ENCODE results near the gene EID3. TPM values are rescaled to one million over a fixed set of nuclear protein-coding genes. Genes with fewer than 3 reads are reported as not detected.
A peak's percentile ranks its signal among the peaks of the same experiment; 100 is the strongest.

The EID3 gene
- total RNA-seq, 2 experiments from 2014 or later, result 5.8 to 6.9 TPM

GRCh38 chr12:104280111-104280510, 23.4 kb upstream of the EID3 start:
- ChIA-PET POLR2A (no interaction called here), CTCF (interaction anchor here (2.5 kb wide), 1 partner anchor 22 kb away, joined by 5 read pairs; no protein-coding TSS in a partner anchor)
- Mint-ChIP-seq H3K36me3 (ENCODE audit: low read depth) (no peaks in the 10 kb centered on the region), H3K9me3 (no peaks in the 10 kb centered on the region), H3K27me3 (peaks cover 2% of the 10 kb centered on the region), H3K27ac (no peak overlapping the region), H3K4me1 (peaks cover 10% of the 10 kb centered on the region), H3K4me3 (no peak overlapping the region)
- DNase-seq, result no peak

- CTCF ChIA-PET, result interaction anchor here (1.1 to 2.5 kb wide), 2 partner anchors 15 to 23 kb away, joined by 3 to 5 read pairs; no protein-coding TSS in a partner anchor
- no peaks in the 10 kb centered on the region for H3K36me3 Mint-ChIP-seq (ENCODE audit: low read depth)
- no peaks in the 10 kb centered on the region for H3K9me3 Mint-ChIP-seq
- peaks cover 2% of the 10 kb centered on the region for H3K27me3 Mint-ChIP-seq
- POLR2A ChIA-PET, result no interaction called here
- no peak overlapping the region for H3K27ac Mint-ChIP-seq
- H3K4me3 Mint-ChIP-seq, result no peak overlapping the region
- peaks cover 12% of the 10 kb centered on the region for H3K4me1 Mint-ChIP-seq
- no peak for DNase-seq
Measured at GRCh38 chr12:104280717-104281458, 22.7 kb upstream of the EID3 start.

GRCh38 chr12:104281636-104282035, 21.9 kb upstream of the EID3 start:
- DNase-seq, result no peak
- ChIA-PET CTCF (interaction anchor here (1.1 to 2.5 kb wide), 3 partner anchors 14 to 23 kb away, joined by 3 to 5 read pairs (median 5); partner anchors contain the start of gene EID3), POLR2A (no interaction called here)
- no peaks in the 10 kb centered on the region for H3K36me3 Mint-ChIP-seq (ENCODE audit: low read depth)
- H3K9me3 Mint-ChIP-seq, result no peaks in the 10 kb centered on the region
- H3K27me3 Mint-ChIP-seq, result peaks cover 2% of the 10 kb centered on the region
- H3K4me1 Mint-ChIP-seq, result peaks cover 13% of the 10 kb centered on the region
- no peak overlapping the region for H3K4me3 Mint-ChIP-seq
- no peak overlapping the region for H3K27ac Mint-ChIP-seq

- CTCF ChIA-PET, result interaction anchor here (1.3 kb wide), 1 partner anchor 21 kb away, joined by 5 read pairs; the partner anchor contains the start of gene EID3
Measured at GRCh38 chr12:104282109-104282508, 21.4 kb upstream of the EID3 start.

GRCh38 chr12:104285740-104286515, 17.6 kb upstream of the EID3 start:
- Mint-ChIP-seq H3K27ac (peak overlapping the region; percentile 97), H3K27me3 (peaks cover 2% of the 10 kb centered on the region), H3K4me3 (peak overlapping the region; percentile 94), H3K4me1 (peaks cover 25% of the 10 kb centered on the region), H3K9me3 (no peaks in the 10 kb centered on the region), H3K36me3 (ENCODE audit: low read depth) (peaks cover 14% of the 10 kb centered on the region)
- ChIA-PET CTCF (interaction anchor here (1.4 to 2.4 kb wide), 4 partner anchors 9 to 70 kb away, joined by 3 to 16 read pairs (median 8); partner anchors contain the start of genes EID3 and TXNRD1), POLR2A (no interaction called here)
- no peak for DNase-seq

More at GRCh38 chr12:104282109-104282508, 21.4 kb upstream of the EID3 start:
- Mint-ChIP-seq H3K36me3 (ENCODE audit: low read depth) (no peaks in the 10 kb centered on the region), H3K4me1 (peaks cover 14% of the 10 kb centered on the region), H3K4me3 (no peak overlapping the region), H3K27me3 (peaks cover 2% of the 10 kb centered on the region), H3K27ac (no peak overlapping the region), H3K9me3 (no peaks in the 10 kb centered on the region)
- DNase-seq, result no peak
- POLR2A ChIA-PET, result no interaction called here

- H3K36me3 Mint-ChIP-seq (ENCODE audit: low read depth), result peaks cover 16% of the 10 kb centered on the region
- DNase-seq, result peak; percentile 95
Measured at GRCh38 chr12:104286516-104287482, 16.7 kb upstream of the EID3 start.

GRCh38 chr12:104288635-104289274, 14.8 kb upstream of the EID3 start:
- Mint-ChIP-seq H3K4me1 (peaks cover 40% of the 10 kb centered on the region), H3K4me3 (peak overlapping the region; percentile 94), H3K36me3 (ENCODE audit: low read depth) (peaks cover 33% of the 10 kb centered on the region), H3K27me3 (no peaks in the 10 kb centered on the region), H3K9me3 (no peaks in the 10 kb centered on the region), H3K27ac (peak overlapping the region; percentile 97)
- peak; percentile 87 for DNase-seq
- CTCF ChIA-PET, result interaction anchor here (1.0 to 2.0 kb wide), 8 partner anchors 8 to 78 kb away, joined by 3 to 10 read pairs (median 3); partner anchors contain the start of gene EID3
- POLR2A ChIA-PET, result interaction anchor here (1.5 kb wide), 1 partner anchor 15 kb away, joined by 4 read pairs; the partner anchor contains the start of gene EID3

More at GRCh38 chr12:104286516-104287482, 16.7 kb upstream of the EID3 start:
- peak overlapping the region; percentile 97 for H3K27ac Mint-ChIP-seq
- no peaks in the 10 kb centered on the region for H3K27me3 Mint-ChIP-seq
- ChIA-PET POLR2A (interaction anchor here (0.5 to 1.5 kb wide), 5 partner anchors 17 to 223 kb away, joined by 3 to 4 read pairs (median 3); partner anchors contain the start of gene EID3), CTCF (interaction anchor here (0.8 to 2.4 kb wide), 6 partner anchors 8 to 766 kb away, joined by 3 to 16 read pairs (median 5); partner anchors contain the start of genes EID3 and TXNRD1)
- H3K4me3 Mint-ChIP-seq, result peak overlapping the region; percentile 94
- H3K9me3 Mint-ChIP-seq, result no peaks in the 10 kb centered on the region
- peaks cover 26% of the 10 kb centered on the region for H3K4me1 Mint-ChIP-seq

GRCh38 chr12:104290320-104290719, 13.2 kb upstream of the EID3 start:
- DNase-seq, result no peak
- Mint-ChIP-seq H3K27ac (no peak overlapping the region), H3K27me3 (no peaks in the 10 kb centered on the region), H3K9me3 (no peaks in the 10 kb centered on the region), H3K4me3 (no peak overlapping the region), H3K4me1 (peaks cover 51% of the 10 kb centered on the region), H3K36me3 (ENCODE audit: low read depth) (peaks cover 41% of the 10 kb centered on the region)
- ChIA-PET POLR2A (no interaction called here), CTCF (interaction anchor here (0.5 to 2.0 kb wide), 2 partner anchors 13 to 165 kb away, joined by 3 to 10 read pairs; partner anchors contain the start of gene EID3)

GRCh38 chr12:104290855-104291254, 12.7 kb upstream of the EID3 start:
- Mint-ChIP-seq H3K9me3 (no peaks in the 10 kb centered on the region), H3K4me1 (peaks cover 52% of the 10 kb centered on the region), H3K36me3 (ENCODE audit: low read depth) (peaks cover 44% of the 10 kb centered on the region), H3K4me3 (no peak overlapping the region), H3K27me3 (no peaks in the 10 kb centered on the region), H3K27ac (no peak overlapping the region)
- no peak for DNase-seq
- CTCF ChIA-PET, result interaction anchor here (0.5 to 1.8 kb wide), 4 partner anchors 12 to 166 kb away, joined by 3 to 7 read pairs (median 4); no protein-coding TSS in a partner anchor
- POLR2A ChIA-PET, result no interaction called here

- Mint-ChIP-seq H3K27ac (peak overlapping the region; percentile 66), H3K27me3 (no peaks in the 10 kb centered on the region), H3K4me3 (no peak overlapping the region), H3K36me3 (ENCODE audit: low read depth) (peaks cover 47% of the 10 kb centered on the region), H3K4me1 (peaks cover 47% of the 10 kb centered on the region), H3K9me3 (no peaks in the 10 kb centered on the region)
- no peak for DNase-seq
- ChIA-PET POLR2A (no interaction called here), CTCF (interaction anchor here (0.6 to 1.8 kb wide), 6 partner anchors 11 to 76 kb away, joined by 3 to 7 read pairs (median 4); partner anchors contain the start of genes EID3 and TXNRD1)
Measured at GRCh38 chr12:104291867-104292524, 11.5 kb upstream of the EID3 start.
